Skeletal muscle satellite cell (primary cell): Measurements from ENCODE around the gene NR1H2.

ENCODE experiments used
- H3K27me3 ChIP-seq: 2 replicates; pipeline ENCODE4 v1.7.0; 2013; ENCODE audit warnings: low read length; ENCODE audit not compliant: control insufficient read depth, insufficient read depth
- H3K36me3 ChIP-seq: 2 replicates; pipeline ENCODE4 v1.7.0; 2013; ENCODE audit warnings: mild to moderate bottlenecking, control low read depth, low read length; ENCODE audit not compliant: insufficient read depth
- H3K4me1 ChIP-seq: 2 replicates; pipeline ENCODE4 v1.7.0; 2013; ENCODE audit warnings: low read length; ENCODE audit not compliant: control insufficient read depth, insufficient read depth
- H3K4me2 ChIP-seq: 2 replicates; pipeline ENCODE4 v1.7.0; 2013; ENCODE audit warnings: mild to moderate bottlenecking, low read length
- H3K4me3 ChIP-seq: 2 replicates; pipeline ENCODE4 v1.7.0; 2013; ENCODE audit warnings: low read length
- H3K9ac ChIP-seq: 2 replicates; pipeline ENCODE4 v1.7.0; 2013; ENCODE audit warnings: mild to moderate bottlenecking, low read depth, low read length, moderate library complexity
- H3K9me3 ChIP-seq: replicated peaks from 2 replicates; pipeline ENCODE4 v1.7.0; 2013; ENCODE audit warnings: mild to moderate bottlenecking, control low read depth, low read length

NR1H2 gene

DNA sequence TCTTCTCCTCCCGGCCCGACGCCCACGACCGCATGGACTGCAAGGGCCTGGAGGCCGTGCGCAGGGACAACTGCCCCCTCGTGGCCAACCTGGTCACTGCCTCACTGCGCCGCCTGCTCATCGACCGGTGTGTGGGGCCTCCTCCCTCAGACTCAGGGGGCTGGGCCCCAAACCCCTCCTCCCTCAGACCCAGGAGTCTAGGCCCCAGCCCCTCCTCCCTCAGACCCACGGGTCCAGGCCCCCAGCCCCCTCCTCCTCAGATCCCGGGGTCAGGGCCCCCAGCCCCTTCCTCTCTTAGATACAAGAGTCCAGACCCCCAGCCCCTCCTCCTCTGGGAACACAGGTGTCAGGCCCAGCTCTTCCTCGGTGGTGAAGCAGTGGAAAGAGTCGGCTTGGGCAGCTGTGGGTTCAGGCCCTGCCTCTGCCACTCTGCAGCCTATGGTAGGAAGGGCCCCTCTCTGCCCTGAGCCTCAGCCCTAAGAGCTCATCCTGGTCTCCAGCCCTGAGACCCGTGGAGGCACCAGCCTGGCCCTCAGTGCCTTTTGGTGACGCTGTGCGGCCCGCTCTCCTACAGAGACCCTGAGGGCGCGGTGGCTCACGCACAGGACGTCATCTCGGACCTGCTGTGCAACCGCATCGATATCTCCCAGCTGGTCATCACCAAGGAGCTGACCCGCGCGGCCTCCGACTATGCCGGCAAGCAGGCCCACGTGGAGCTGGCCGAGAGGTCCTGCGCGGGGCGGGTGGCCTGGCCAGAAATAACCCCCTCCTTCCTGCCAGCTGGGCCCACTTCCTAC, 38.8 kb downstream of the NR1H2 start:
- no peak overlapping the region for H3K4me3 ChIP-seq

GRCh38 chr19:50415661-50416033, 39.4 kb downstream of the NR1H2 start:
- Histone ChIP-seq H3K4me1 (no peaks in the 10 kb centered on the region), H3K36me3 (no peaks in the 10 kb centered on the region), H3K9me3 (no peaks in the 10 kb centered on the region), H3K4me2 (no peak overlapping the region), H3K27me3 (peaks cover 14% of the 10 kb centered on the region), H3K4me3 (no peak overlapping the region), H3K9ac (no peak overlapping the region)

More for the DNA sequence above, 38.8 kb downstream of the NR1H2 start:
- Histone ChIP-seq H3K4me1 (no peaks in the 10 kb centered on the region), H3K4me2 (no peak overlapping the region), H3K9me3 (no peaks in the 10 kb centered on the region), H3K27me3 (peaks cover 13% of the 10 kb centered on the region), H3K36me3 (no peaks in the 10 kb centered on the region), H3K9ac (no peak overlapping the region)

GRCh38 chr19:50416034-50416977, 40.0 kb downstream of the NR1H2 start:
- Histone ChIP-seq H3K27me3 (peaks cover 14% of the 10 kb centered on the region), H3K36me3 (no peaks in the 10 kb centered on the region), H3K4me3 (no peak overlapping the region), H3K4me1 (no peaks in the 10 kb centered on the region), H3K9ac (no peak overlapping the region), H3K9me3 (no peaks in the 10 kb centered on the region), H3K4me2 (no peak overlapping the region)

GRCh38 chr19:50417111-50418081, 41.1 kb downstream of the NR1H2 start:
- Histone ChIP-seq H3K27me3 (peaks cover 14% of the 10 kb centered on the region), H3K4me3 (no peak overlapping the region), H3K36me3 (no peaks in the 10 kb centered on the region), H3K4me2 (no peak overlapping the region), H3K4me1 (no peaks in the 10 kb centered on the region), H3K9ac (no peak overlapping the region), H3K9me3 (no peaks in the 10 kb centered on the region)

- Histone ChIP-seq H3K27me3 (peaks cover 14% of the 10 kb centered on the region), H3K36me3 (no peaks in the 10 kb centered on the region), H3K9me3 (no peaks in the 10 kb centered on the region), H3K4me1 (no peaks in the 10 kb centered on the region), H3K4me2 (no peak within 1 kb of the TSS), H3K9ac (no peak within 1 kb of the TSS), H3K4me3 (no peak within 1 kb of the TSS)
Observed at GRCh38 chr19:50418176-50419021, 42.1 kb downstream of the NR1H2 start, which contains the start of gene SPIB. TSS of gene SPIB (plus strand) at chr19:50418938. CDS start at chr19:50418963, 25 bp downstream.

GRCh38 chr19:50419022-50419579, 42.8 kb downstream of the NR1H2 start:
- Histone ChIP-seq H3K4me3 (no peak overlapping the region), H3K9ac (no peak overlapping the region), H3K27me3 (peaks cover 14% of the 10 kb centered on the region)

DNA sequence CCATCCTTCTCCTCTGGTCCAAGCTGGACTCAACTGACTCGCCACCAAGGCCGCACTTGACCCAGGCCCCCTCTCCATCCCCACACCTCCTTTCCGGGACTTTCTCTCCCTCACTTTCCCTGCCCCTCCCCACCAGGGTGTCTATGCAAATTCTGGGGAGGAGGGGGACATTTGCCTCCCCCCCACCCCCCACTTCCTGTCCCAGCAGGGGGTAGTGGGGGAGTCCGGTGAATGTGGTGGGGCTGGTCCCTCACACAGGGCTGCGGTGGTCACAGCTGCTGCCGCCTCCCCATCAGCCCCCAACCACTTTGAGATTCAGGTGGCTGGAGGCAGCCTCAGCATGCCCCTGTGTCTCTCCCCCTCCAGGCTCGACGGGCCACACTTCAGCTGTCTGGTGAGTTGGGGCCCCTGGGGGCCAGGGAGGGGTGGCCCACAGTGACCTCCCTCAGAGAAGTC, 43.4 kb downstream of the NR1H2 start:
- Histone ChIP-seq H3K4me3 (no peak overlapping the region), H3K36me3 (no peaks in the 10 kb centered on the region), H3K9ac (no peak overlapping the region), H3K9me3 (no peaks in the 10 kb centered on the region), H3K4me1 (no peaks in the 10 kb centered on the region), H3K4me2 (no peak overlapping the region), H3K27me3 (peaks cover 14% of the 10 kb centered on the region)

More at GRCh38 chr19:50419022-50419579, 42.8 kb downstream of the NR1H2 start:
- Histone ChIP-seq H3K36me3 (no peaks in the 10 kb centered on the region), H3K4me2 (no peak overlapping the region), H3K9me3 (no peaks in the 10 kb centered on the region), H3K4me1 (no peaks in the 10 kb centered on the region)

DNA sequence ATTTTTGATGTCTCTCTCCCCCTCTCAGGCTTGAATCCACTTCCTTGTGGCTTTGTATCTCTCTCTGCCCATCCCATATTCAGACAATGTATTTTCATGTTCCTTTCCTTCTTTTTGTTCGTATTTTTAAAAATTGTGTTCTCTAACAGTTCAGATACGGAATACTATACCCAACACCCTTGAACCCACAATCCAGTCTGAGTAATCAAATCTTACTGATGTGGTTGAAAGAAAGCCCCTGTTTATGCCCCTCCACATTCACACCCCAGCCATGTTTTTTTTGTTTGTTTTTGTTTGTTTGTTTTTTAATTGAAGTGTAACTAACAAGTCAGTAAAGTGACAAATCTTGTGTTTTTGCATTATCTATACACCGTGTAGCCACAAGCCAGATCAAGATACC, 43.9 kb downstream of the NR1H2 start:
- no peak overlapping the region for H3K9ac ChIP-seq
- no peak overlapping the region for H3K4me2 ChIP-seq
- no peaks in the 10 kb centered on the region for H3K9me3 ChIP-seq
- H3K27me3 ChIP-seq: peaks cover 14% of the 10 kb centered on the region
- no peak overlapping the region for H3K4me3 ChIP-seq
- H3K4me1 ChIP-seq: no peaks in the 10 kb centered on the region
- no peaks in the 10 kb centered on the region for H3K36me3 ChIP-seq

DNA sequence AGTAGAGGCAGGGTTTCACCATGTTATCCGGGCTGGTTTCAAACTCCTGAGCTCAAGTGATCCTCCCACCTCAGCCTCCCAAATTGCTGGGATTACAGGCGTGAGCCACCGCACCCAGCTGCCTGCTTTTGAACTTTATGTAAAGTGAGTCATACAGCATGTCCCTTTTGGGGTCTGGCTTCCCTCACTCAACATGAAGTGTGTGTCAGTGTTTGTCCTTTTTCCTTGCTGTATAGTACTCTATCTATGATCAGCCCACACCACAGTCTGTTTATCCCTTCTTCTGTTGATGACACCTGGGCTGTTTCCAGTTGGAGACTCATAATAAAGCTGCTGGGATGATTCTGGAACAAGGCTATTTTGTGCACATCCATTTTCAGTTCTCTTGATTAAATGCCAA, 44.6 kb downstream of the NR1H2 start:
- H3K4me1 ChIP-seq: no peaks in the 10 kb centered on the region
- H3K27me3 ChIP-seq: peaks cover 14% of the 10 kb centered on the region
- no peaks in the 10 kb centered on the region for H3K36me3 ChIP-seq
- H3K4me2 ChIP-seq: no peak overlapping the region
- H3K9me3 ChIP-seq: no peaks in the 10 kb centered on the region
- no peak overlapping the region for H3K9ac ChIP-seq
- H3K4me3 ChIP-seq: no peak overlapping the region
